ENCODE data around the gene NCOA1. TPM values are rescaled to one million over a fixed set of nuclear protein-coding genes. Genes with fewer than 3 reads are reported as not detected.

NCOA1 gene
- total and polyA plus RNA-seq, 12 donors = 8.6 to 36.7 (median 32.0) TPM

DNA sequence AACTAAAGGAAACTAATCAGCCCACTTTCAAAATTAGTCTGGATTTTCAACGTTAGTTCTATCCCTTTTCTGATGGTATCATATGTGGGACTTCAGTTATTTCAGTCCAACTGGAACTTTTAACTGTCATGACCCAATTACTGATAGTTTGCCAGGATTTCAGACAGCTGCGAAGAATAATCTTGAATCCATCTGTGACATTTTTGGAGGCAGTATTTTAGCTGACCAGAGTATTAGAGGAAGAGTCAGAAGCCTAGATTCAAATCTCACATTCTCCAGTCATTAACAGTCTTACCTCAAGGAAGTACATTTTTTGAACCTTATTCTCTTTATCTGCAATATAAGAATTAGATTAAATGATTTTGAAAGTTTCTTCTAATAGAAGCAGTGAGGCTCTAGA, 220.8 kb downstream of the NCOA1 start:
- H3K27ac ChIP-seq = peak overlapping the region in 3 of 10 donors; percentile 1 to 20 (median 5)
- no peak for ATAC-seq
- WGBS, 2 donors = 43 to 47% methylated on average over 2 of the region's 2 CpGs
- TF ChIP-seq, protein P1, sequence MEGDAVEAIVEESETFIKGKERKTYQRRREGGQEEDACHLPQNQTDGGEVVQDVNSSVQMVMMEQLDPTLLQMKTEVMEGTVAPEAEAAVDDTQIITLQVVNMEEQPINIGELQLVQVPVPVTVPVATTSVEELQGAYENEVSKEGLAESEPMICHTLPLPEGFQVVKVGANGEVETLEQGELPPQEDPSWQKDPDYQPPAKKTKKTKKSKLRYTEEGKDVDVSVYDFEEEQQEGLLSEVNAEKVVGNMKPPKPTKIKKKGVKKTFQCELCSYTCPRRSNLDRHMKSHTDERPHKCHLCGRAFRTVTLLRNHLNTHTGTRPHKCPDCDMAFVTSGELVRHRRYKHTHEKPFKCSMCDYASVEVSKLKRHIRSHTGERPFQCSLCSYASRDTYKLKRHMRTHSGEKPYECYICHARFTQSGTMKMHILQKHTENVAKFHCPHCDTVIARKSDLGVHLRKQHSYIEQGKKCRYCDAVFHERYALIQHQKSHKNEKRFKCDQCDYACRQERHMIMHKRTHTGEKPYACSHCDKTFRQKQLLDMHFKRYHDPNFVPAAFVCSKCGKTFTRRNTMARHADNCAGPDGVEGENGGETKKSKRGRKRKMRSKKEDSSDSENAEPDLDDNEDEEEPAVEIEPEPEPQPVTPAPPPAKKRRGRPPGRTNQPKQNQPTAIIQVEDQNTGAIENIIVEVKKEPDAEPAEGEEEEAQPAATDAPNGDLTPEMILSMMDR (IDR thresholded peaks at IDR 0.05) = no peak
- no peaks in the 10 kb centered on the region for H3K9me3 ChIP-seq
- no peaks in the 10 kb centered on the region for H3K27me3 ChIP-seq
- no peak overlapping the region for H3K4me3 ChIP-seq
- peaks cover 0 to 84% (median 19%) of the 10 kb centered on the region in 9 donors for H3K36me3 ChIP-seq
- intact Hi-C loops (cut with DNase I) = no loop called here
- no peak for DNase-seq
- peaks cover 0 to 26% (median 0%) of the 10 kb centered on the region in 9 donors for H3K4me1 ChIP-seq

DNA sequence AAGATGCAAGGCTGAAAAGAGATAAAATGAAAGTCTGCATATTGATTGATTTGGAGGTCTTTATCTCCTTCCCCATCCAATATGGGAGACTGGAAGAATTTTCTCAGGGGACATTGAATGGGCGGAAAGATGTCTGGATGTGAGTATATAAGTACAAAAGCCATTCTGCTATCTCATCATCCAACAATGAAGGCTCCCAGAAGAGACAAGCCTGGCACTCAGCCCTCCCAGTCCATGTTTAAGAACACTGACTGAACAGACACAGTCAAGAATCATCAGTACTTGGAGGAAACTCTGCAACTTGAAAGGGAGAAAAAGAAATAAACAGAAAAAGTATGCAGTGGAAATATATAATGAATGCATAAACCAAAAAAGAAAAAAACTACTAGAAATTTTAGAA, 221.2 kb downstream of the NCOA1 start:
- TF ChIP-seq, protein P1 (IDR thresholded peaks at IDR 0.05) = no peak
- intact Hi-C loops (cut with DNase I) = no loop called here
- DNase-seq (no peak), ATAC-seq (no peak)
- peaks cover 0 to 84% (median 19%) of the 10 kb centered on the region in 9 donors for H3K36me3 ChIP-seq
- H3K9me3 ChIP-seq = no peaks in the 10 kb centered on the region
- H3K4me3 ChIP-seq = no peak overlapping the region
- WGBS, 2 donors = 66 to 76% methylated on average over 1 of the region's 1 CpG
- peak overlapping the region in 2 of 10 donors; percentile 5 to 20 for H3K27ac ChIP-seq
- H3K27me3 ChIP-seq = no peaks in the 10 kb centered on the region
- H3K4me1 ChIP-seq = peaks cover 0 to 26% (median 0%) of the 10 kb centered on the region in 9 donors

DNA sequence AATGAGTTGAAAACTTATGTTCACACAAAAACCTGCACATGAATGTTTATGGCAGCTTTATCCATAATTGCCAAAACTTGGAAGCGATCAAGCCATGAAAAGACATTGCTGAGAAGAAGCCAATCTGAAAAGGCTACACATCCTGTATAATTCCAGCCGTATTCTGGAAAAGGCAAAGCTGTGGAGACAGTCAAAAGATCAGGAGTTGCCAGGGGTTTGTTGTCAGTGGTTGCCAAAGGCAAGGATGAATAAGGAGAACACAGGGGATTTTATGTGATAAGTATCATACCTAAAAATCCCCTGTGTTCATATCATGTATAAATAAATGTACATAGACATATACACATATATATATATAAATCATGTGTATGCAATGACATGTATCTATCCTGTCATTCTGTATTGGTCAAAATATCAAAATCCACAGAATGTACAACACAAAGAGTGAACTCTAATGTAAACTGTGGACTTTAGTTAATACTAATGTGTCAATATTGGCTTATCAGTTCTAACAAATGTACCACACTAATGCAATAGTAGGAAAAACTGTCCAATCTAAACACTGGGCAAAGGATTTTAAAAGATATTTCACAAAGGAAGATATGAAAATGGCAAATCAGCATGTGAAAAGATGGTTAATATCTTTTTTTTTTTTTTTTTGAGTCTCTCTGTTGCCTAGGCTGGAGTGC, 226.4 kb downstream of the NCOA1 start:
- H3K27ac ChIP-seq = no peak overlapping the region
- no peak for ATAC-seq
- WGBS, 2 donors = 98 to 100% methylated on average over 2 of the region's 2 CpGs
- H3K27me3 ChIP-seq = no peaks in the 10 kb centered on the region
- H3K4me1 ChIP-seq = peaks cover 0 to 30% (median 18%) of the 10 kb centered on the region in 9 donors
- peaks cover 0 to 75% (median 8%) of the 10 kb centered on the region in 9 donors for H3K36me3 ChIP-seq
- no peak overlapping the region for H3K4me3 ChIP-seq
- intact Hi-C loops (cut with DNase I) = no loop called here
- H3K9me3 ChIP-seq = no peaks in the 10 kb centered on the region
- DNase-seq = no peak
- TF ChIP-seq, protein P1 (IDR thresholded peaks at IDR 0.05) = no peak

DNA sequence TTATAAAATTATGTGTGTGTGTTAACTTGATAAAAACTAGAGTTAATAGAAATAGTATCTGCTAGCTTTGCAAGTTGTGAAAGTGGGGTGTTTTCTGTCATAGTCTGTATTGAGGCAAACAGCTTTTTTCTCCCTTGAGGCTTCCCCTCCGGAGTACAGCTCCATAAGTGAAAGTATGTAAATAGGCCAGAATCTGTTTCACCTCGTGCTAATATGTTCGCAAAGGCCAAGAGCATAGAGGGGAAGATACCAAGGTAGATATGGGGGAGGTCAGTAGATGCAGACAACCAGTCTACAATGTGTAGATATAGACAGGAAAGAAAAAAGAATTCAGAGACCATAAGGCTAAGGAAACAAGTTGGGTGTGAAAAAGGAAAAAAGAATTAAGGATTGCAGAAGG, 229.3 kb downstream of the NCOA1 start:
- intact Hi-C loops (cut with DNase I) = loop anchor here in 3 of 10 donors (10.0 kb wide), 2 partner anchors 296 to 306 kb away; no protein-coding TSS in a partner anchor
- no peak overlapping the region for H3K4me3 ChIP-seq
- no peak for ATAC-seq
- no peak for DNase-seq
- H3K27ac ChIP-seq = no peak overlapping the region
- peaks cover 0 to 46% (median 8%) of the 10 kb centered on the region in 9 donors for H3K36me3 ChIP-seq
- H3K27me3 ChIP-seq = no peaks in the 10 kb centered on the region
- peaks cover 0 to 33% (median 23%) of the 10 kb centered on the region in 9 donors for H3K4me1 ChIP-seq
- TF ChIP-seq, protein P1 (IDR thresholded peaks at IDR 0.05) = no peak
- 62 to 70% methylated on average over 3 of the region's 3 CpGs for WGBS, 2 donors
- no peaks in the 10 kb centered on the region for H3K9me3 ChIP-seq
